GM21526 (cell line): Measurements from ENCODE around the gene RTTN.

ENCODE experiments used
- ATAC-seq: cut with Tn5 transposase; IDR thresholded peaks from one replicate; pipeline ENCODE4 v1.9.1; 2021; ENCODE audit warnings: moderate library complexity; ENCODE audit not compliant: unreplicated experiment, low FRiP score

Gene RTTN

GRCh38 chr18:70036771-70037347 is 168.6 kb downstream of the RTTN start:
- ATAC-seq, result peak; percentile 100

GRCh38 chr18:70036168-70036567 is 169.3 kb downstream of the RTTN start:
- no peak for ATAC-seq

- no peak for ATAC-seq
Observed at GRCh38 chr18:70031221-70031620, 174.3 kb downstream of the RTTN start.

GRCh38 chr18:70030728-70031127 is 174.8 kb downstream of the RTTN start:
- ATAC-seq, result no peak

GRCh38 chr18:70029163-70029562 is 176.3 kb downstream of the RTTN start:
- ATAC-seq, result peak; percentile 40

- no peak for ATAC-seq
Observed at GRCh38 chr18:70028734-70029133, 176.8 kb downstream of the RTTN start.

GRCh38 chr18:70028084-70028483 is 177.4 kb downstream of the RTTN start:
- ATAC-seq, result no peak

- ATAC-seq, result no peak
Observed at GRCh38 chr18:70025580-70025979, 179.9 kb downstream of the RTTN start.

- no peak for ATAC-seq
Observed at GRCh38 chr18:70024829-70025228, 180.7 kb downstream of the RTTN start.

GRCh38 chr18:70024093-70024492 is 181.4 kb downstream of the RTTN start:
- no peak for ATAC-seq

- ATAC-seq, result no peak
Observed at GRCh38 chr18:70022636-70023035, 182.9 kb downstream of the RTTN start.

GRCh38 chr18:70021498-70021897 is 184.0 kb downstream of the RTTN start:
- ATAC-seq, result no peak

GRCh38 chr18:70021043-70021442 is 184.4 kb downstream of the RTTN start:
- no peak for ATAC-seq

- ATAC-seq, result no peak
Observed at GRCh38 chr18:70019991-70020390, 185.5 kb downstream of the RTTN start.

GRCh38 chr18:70019136-70019535 is 186.4 kb downstream of the RTTN start:
- ATAC-seq, result no peak

- no peak for ATAC-seq
Observed at GRCh38 chr18:70015127-70015526, 190.4 kb downstream of the RTTN start.

GRCh38 chr18:70005580-70005979 is 199.9 kb downstream of the RTTN start:
- no peak for ATAC-seq

GRCh38 chr18:70004696-70005095 is 200.8 kb downstream of the RTTN start:
- no peak for ATAC-seq

- no peak for ATAC-seq
Observed at GRCh38 chr18:69999656-70000055, 205.8 kb downstream of the RTTN start.

GRCh38 chr18:69998523-69998987 is 206.9 kb downstream of the RTTN start:
- ATAC-seq, result no peak

GRCh38 chr18:69996951-69997798 is 208.3 kb downstream of the RTTN start:
- no peak for ATAC-seq

GRCh38 chr18:69996417-69996816 is 209.1 kb downstream of the RTTN start:
- ATAC-seq, result no peak
